WTC11 (cell line): Measurements from ENCODE around the gene PROC. TPM values are rescaled to one million over a fixed set of nuclear protein-coding genes. Genes with fewer than 3 reads are reported as not detected.
A peak's percentile ranks its signal among the peaks of the same experiment; 100 is the strongest.

Experiments
- ATAC-seq: fragments of 200-7000 bp; cut with Tn5 transposase; 2 replicates; pipeline ENCODE4 v1.10.0; 2021; ENCODE audit warnings: mild to moderate bottlenecking, moderate library complexity
- CTCF ChIA-PET: fragments of 300-600 bp; sonication (Branson Sonifier 250); formaldehyde crosslinking; loops from one replicate; lab custom pipeline; 2021; ENCODE audit warnings: antibody characterized with exemption; lab: Charles Lee
- POLR2A ChIA-PET: fragments of 350-600 bp; sonication (Branson Sonifier 250); formaldehyde crosslinking; loops from one replicate; lab custom pipeline; 2021; ENCODE audit warnings: antibody characterized with exemption; lab: Charles Lee
- DNase-seq: peaks from one replicate; pipeline ENCODE4 v3.0.0; 2021; ENCODE audit warnings: low spot score
- H3K27ac Mint-ChIP-seq: 2 replicates; pipeline ENCODE4 v1.8.0; 2021; ENCODE audit warnings: mixed read lengths
- H3K27me3 Mint-ChIP-seq: 2 replicates; pipeline ENCODE4 v1.8.0; 2021; ENCODE audit warnings: low read depth, mild to moderate bottlenecking, moderate library complexity, mixed read lengths
- H3K36me3 Mint-ChIP-seq: 2 replicates; pipeline ENCODE4 v1.8.0; 2021; ENCODE audit warnings: mixed read lengths
- H3K4me1 Mint-ChIP-seq: 2 replicates; pipeline ENCODE4 v1.8.0; 2022; ENCODE audit warnings: mixed read lengths
- H3K4me3 Mint-ChIP-seq: 2 replicates; pipeline ENCODE4 v1.8.0; 2021; ENCODE audit warnings: mild to moderate bottlenecking, moderate library complexity, mixed read lengths
- H3K9me3 Mint-ChIP-seq: 2 replicates; pipeline ENCODE4 v1.8.0; 2021; ENCODE audit warnings: mixed read lengths
- EMX1 ChIP-seq: fragments of 250-450 bp; sonication (Bioruptor Pico); IDR thresholded peaks from 2 replicates; pipeline ENCODE4 v1.8.0; 2021; ENCODE audit warnings: mild to moderate bottlenecking
- GTF2I ChIP-seq: fragments of 250-450 bp; sonication (Bioruptor Pico); conservative IDR thresholded peaks from 2 replicates; pipeline ENCODE4 v1.4.0; 2021; ENCODE audit warnings: mild to moderate bottlenecking
- NFATC4 ChIP-seq: fragments of 250-450 bp; sonication (Bioruptor Pico); IDR thresholded peaks from 2 replicates; pipeline ENCODE4 v1.9.0; 2021; ENCODE audit warnings: mild to moderate bottlenecking
- NR2C2 ChIP-seq: sonication (generic); formaldehyde crosslinking; IDR thresholded peaks from 2 replicates; pipeline ENCODE4 v1.8.0; 2022; ENCODE audit warnings: mild to moderate bottlenecking, missing genetic modification reagents
- RELA ChIP-seq: sonication (generic); formaldehyde crosslinking; IDR thresholded peaks from 2 replicates; pipeline ENCODE4 v1.8.1; 2022; ENCODE audit warnings: missing genetic modification reagents, mild to moderate bottlenecking, borderline replicate concordance
- ZNF219 ChIP-seq: sonication (generic); formaldehyde crosslinking; IDR thresholded peaks from 2 replicates; pipeline ENCODE4 v1.8.0; 2023; ENCODE audit warnings: missing genetic modification reagents, mild to moderate bottlenecking, borderline replicate concordance
- total RNA-seq: library from RNA; stranded (reverse); gene quantifications from 3 replicates; pipeline ENCODE4 v1.2.3, GENCODE V29; 2021
- TF ChIP-seq, protein P1 (sequence below): sonication (generic); formaldehyde crosslinking; IDR thresholded peaks from 2 replicates; pipeline ENCODE4 v1.8.1; 2023; ENCODE audit warnings: mild to moderate bottlenecking, missing genetic modification reagents
- TF ChIP-seq, protein P2 (sequence below): sonication (generic); formaldehyde crosslinking; conservative IDR thresholded peaks from 2 replicates; pipeline ENCODE4 v1.8.1; 2022; ENCODE audit warnings: mild to moderate bottlenecking, missing genetic modification reagents
- TF ChIP-seq, protein P3 (sequence below): sonication (generic); formaldehyde crosslinking; IDR thresholded peaks from 2 replicates; pipeline ENCODE4 v1.8.0; 2023; ENCODE audit warnings: missing genetic modification reagents
- TF ChIP-seq, protein P4 (sequence below): sonication (generic); formaldehyde crosslinking; IDR thresholded peaks from 2 replicates; pipeline ENCODE4 v1.8.0; 2022; ENCODE audit warnings: mild to moderate bottlenecking, missing genetic modification reagents
- TF ChIP-seq, protein P5 (sequence below): sonication (generic); formaldehyde crosslinking; IDR thresholded peaks from 2 replicates; pipeline ENCODE4 v1.8.1; 2023; ENCODE audit warnings: mild to moderate bottlenecking, missing genetic modification reagents, borderline replicate concordance

The PROC gene
- total RNA-seq, 1 experiment from 2014 or later: 0.59 TPM

DNA sequence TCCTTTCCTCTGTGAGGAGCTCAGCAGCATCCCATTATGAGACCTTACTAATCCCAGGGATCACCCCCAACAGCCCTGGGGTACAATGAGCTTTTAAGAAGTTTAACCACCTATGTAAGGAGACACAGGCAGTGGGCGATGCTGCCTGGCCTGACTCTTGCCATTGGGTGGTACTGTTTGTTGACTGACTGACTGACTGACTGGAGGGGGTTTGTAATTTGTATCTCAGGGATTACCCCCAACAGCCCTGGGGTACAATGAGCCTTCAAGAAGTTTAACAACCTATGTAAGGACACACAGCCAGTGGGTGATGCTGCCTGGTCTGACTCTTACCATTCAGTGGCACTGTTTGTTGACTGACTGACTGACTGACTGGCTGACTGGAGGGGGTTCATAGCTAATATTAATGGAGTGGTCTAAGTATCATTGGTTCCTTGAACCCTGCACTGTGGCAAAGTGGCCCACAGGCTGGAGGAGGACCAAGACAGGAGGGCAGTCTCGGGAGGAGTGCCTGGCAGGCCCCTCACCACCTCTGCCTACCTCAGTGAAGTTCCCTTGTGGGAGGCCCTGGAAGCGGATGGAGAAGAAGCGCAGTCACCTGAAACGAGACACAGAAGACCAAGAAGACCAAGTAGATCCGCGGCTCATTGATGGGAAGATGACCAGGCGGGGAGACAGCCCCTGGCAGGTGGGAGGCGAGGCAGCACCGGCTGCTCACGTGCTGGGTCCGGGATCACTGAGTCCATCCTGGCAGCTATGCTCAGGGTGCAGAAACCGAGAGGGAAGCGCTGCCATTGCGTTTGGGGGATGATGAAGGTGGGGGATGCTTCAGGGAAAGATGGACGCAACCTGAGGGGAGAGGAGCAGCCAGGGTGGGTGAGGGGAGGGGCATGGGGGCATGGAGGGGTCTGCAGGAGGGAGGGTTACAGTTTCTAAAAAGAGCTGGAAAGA, 7.6 kb downstream of the PROC start:
- POLR2A ChIA-PET: interaction anchor here (0.5 to 0.7 kb wide), 2 partner anchors 48 to 286 kb away, joined by 4 read pairs; no protein-coding TSS in a partner anchor
- CTCF ChIA-PET: interaction anchor here (0.6 to 3.3 kb wide), 6 partner anchors 10 to 269 kb away, joined by 3 to 23 read pairs (median 6); no protein-coding TSS in a partner anchor
- H3K4me3 Mint-ChIP-seq: no peak overlapping the region

DNA sequence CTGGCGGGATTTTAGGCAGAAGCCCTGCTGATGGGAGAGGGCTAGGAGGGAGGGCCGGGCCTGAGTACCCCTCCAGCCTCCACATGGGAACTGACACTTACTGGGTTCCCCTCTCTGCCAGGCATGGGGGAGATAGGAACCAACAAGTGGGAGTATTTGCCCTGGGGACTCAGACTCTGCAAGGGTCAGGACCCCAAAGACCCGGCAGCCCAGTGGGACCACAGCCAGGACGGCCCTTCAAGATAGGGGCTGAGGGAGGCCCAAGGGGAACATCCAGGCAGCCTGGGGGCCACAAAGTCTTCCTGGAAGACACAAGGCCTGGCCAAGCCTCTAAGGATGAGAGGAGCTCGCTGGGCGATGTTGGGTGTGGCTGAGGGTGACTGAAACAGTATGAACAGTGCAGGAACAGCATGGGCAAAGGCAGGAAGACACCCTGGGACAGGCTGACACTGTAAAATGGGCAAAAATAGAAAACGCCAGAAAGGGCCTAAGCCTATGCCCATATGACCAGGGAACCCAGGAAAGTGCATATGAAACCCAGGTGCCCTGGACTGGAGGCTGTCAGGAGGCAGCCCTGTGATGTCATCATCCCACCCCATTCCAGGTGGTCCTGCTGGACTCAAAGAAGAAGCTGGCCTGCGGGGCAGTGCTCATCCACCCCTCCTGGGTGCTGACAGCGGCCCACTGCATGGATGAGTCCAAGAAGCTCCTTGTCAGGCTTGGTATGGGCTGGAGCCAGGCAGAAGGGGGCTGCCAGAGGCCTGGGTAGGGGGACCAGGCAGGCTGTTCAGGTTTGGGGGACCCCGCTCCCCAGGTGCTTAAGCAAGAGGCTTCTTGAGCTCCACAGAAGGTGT, 8.5 kb downstream of the PROC start:
- Mint-ChIP-seq H3K27ac (no peak overlapping the region), H3K9me3 (no peaks in the 10 kb centered on the region), H3K4me1 (peaks cover 15% of the 10 kb centered on the region), H3K36me3 (no peaks in the 10 kb centered on the region), H3K4me3 (no peak overlapping the region)
- ATAC-seq (no peak), DNase-seq (no peak)
- CTCF ChIA-PET: interaction anchor here (3.3 kb wide), 1 partner anchor 11 kb away, joined by 23 read pairs; no protein-coding TSS in a partner anchor
- TF ChIP-seq EMX1: no peak
- TF ChIP-seq, protein P1, sequence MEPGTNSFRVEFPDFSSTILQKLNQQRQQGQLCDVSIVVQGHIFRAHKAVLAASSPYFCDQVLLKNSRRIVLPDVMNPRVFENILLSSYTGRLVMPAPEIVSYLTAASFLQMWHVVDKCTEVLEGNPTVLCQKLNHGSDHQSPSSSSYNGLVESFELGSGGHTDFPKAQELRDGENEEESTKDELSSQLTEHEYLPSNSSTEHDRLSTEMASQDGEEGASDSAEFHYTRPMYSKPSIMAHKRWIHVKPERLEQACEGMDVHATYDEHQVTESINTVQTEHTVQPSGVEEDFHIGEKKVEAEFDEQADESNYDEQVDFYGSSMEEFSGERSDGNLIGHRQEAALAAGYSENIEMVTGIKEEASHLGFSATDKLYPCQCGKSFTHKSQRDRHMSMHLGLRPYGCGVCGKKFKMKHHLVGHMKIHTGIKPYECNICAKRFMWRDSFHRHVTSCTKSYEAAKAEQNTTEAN (CRISPR knock-in tag): no peak
- TF ChIP-seq, protein P2, sequence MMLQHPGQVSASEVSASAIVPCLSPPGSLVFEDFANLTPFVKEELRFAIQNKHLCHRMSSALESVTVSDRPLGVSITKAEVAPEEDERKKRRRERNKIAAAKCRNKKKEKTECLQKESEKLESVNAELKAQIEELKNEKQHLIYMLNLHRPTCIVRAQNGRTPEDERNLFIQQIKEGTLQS: no peak
- TF ChIP-seq, protein P3, sequence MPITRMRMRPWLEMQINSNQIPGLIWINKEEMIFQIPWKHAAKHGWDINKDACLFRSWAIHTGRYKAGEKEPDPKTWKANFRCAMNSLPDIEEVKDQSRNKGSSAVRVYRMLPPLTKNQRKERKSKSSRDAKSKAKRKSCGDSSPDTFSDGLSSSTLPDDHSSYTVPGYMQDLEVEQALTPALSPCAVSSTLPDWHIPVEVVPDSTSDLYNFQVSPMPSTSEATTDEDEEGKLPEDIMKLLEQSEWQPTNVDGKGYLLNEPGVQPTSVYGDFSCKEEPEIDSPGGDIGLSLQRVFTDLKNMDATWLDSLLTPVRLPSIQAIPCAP (CRISPR knock-in tag): no peak
- no peak for TF ChIP-seq NFATC4
- TF ChIP-seq, protein P4, sequence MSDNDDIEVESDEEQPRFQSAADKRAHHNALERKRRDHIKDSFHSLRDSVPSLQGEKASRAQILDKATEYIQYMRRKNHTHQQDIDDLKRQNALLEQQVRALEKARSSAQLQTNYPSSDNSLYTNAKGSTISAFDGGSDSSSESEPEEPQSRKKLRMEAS (CRISPR knock-in tag): no peak
- no peak for TF ChIP-seq ZNF219 (CRISPR knock-in tag)
- no peak for TF ChIP-seq RELA (CRISPR knock-in tag)
- no peak for TF ChIP-seq NR2C2 (CRISPR knock-in tag)
- TF ChIP-seq, all 79 proteins: peak for 0
- peaks cover 35% of the 10 kb centered on the region for H3K27me3 Mint-ChIP-seq
- POLR2A ChIA-PET: interaction anchor here (0.7 kb wide), 1 partner anchor 287 kb away, joined by 4 read pairs; no protein-coding TSS in a partner anchor

More for the DNA sequence above, 7.6 kb downstream of the PROC start:
- Mint-ChIP-seq H3K4me1 (peaks cover 15% of the 10 kb centered on the region), H3K36me3 (no peaks in the 10 kb centered on the region), H3K27me3 (peaks cover 44% of the 10 kb centered on the region), H3K9me3 (no peaks in the 10 kb centered on the region), H3K27ac (no peak overlapping the region)
- DNase-seq: no peak
- TF ChIP-seq GTF2I (CRISPR knock-in tag): 0 out of 2 replicates have a peak, but pooled peaks have one; percentile 1
- TF ChIP-seq, protein P5, sequence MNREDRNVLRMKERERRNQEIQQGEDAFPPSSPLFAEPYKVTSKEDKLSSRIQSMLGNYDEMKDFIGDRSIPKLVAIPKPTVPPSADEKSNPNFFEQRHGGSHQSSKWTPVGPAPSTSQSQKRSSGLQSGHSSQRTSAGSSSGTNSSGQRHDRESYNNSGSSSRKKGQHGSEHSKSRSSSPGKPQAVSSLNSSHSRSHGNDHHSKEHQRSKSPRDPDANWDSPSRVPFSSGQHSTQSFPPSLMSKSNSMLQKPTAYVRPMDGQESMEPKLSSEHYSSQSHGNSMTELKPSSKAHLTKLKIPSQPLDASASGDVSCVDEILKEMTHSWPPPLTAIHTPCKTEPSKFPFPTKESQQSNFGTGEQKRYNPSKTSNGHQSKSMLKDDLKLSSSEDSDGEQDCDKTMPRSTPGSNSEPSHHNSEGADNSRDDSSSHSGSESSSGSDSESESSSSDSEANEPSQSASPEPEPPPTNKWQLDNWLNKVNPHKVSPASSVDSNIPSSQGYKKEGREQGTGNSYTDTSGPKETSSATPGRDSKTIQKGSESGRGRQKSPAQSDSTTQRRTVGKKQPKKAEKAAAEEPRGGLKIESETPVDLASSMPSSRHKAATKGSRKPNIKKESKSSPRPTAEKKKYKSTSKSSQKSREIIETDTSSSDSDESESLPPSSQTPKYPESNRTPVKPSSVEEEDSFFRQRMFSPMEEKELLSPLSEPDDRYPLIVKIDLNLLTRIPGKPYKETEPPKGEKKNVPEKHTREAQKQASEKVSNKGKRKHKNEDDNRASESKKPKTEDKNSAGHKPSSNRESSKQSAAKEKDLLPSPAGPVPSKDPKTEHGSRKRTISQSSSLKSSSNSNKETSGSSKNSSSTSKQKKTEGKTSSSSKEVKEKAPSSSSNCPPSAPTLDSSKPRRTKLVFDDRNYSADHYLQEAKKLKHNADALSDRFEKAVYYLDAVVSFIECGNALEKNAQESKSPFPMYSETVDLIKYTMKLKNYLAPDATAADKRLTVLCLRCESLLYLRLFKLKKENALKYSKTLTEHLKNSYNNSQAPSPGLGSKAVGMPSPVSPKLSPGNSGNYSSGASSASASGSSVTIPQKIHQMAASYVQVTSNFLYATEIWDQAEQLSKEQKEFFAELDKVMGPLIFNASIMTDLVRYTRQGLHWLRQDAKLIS (CRISPR knock-in tag): no peak
- ATAC-seq: no peak
